Panc1 (cell line): ENCODE results near the gene SPATA31D4.

Experiments used
- CTCF ChIP-seq: fragments of 450-650 bp; IDR thresholded peaks from 2 replicates; pipeline ENCODE4 v1.5.1; 2017; ENCODE audit warnings: mild to moderate bottlenecking
- POLR2AphosphoS5 ChIP-seq: IDR thresholded peaks from 2 replicates; pipeline ENCODE4 v1.6.1; 2012; ENCODE audit warnings: mild to moderate bottlenecking, low read depth, low read length, moderate library complexity
- REST ChIP-seq, 2 experiments: IDR thresholded peaks; 2 replicates each; pipeline ENCODE4 v1.6.1; 2011 to 2012; ENCODE audit warnings: low read depth in 2 of 2, control low read depth in 1 of 2, low read length in 1 of 2, mild to moderate bottlenecking in 1 of 2, moderate library complexity in 1 of 2; ENCODE audit not compliant: insufficient read depth in 1 of 2
- TCF7L2 ChIP-seq: IDR thresholded peaks from 2 replicates; pipeline ENCODE4 v1.6.1; 2011; ENCODE audit warnings: mild to moderate bottlenecking, low read depth, low read length, inconsistent platforms

GRCh38 chr9:81955625-81956024 lies 27.4 kb downstream of the SPATA31D4 start:
- TF ChIP-seq TCF7L2, result no peak
- no peak for TF ChIP-seq CTCF
- TF ChIP-seq POLR2AphosphoS5, result no peak
- no peak for TF ChIP-seq REST (IDR thresholded peaks at IDR 0.05; ENCODE audit: insufficient read depth in 1 of 2, low read depth in 2 of 2, low read length in 1 of 2)
